SK-N-SH (cell line): ENCODE results near the gene ABLIM1.

ENCODE experiments used
- CHD2 ChIP-seq: fragments of 150-350 bp; IDR thresholded peaks from 2 replicates; pipeline ENCODE4 v1.6.1; 2018; ENCODE audit warnings: low read length; ENCODE audit not compliant: partially characterized antibody
- CTCF ChIP-seq: fragments of 200-600 bp; sonication (generic); IDR thresholded peaks from 2 replicates; pipeline ENCODE4 v1.6.1; 2017; ENCODE audit warnings: antibody characterized with exemption, mild to moderate bottlenecking, moderate library complexity
- EZH2phosphoT487 ChIP-seq: fragments of 200-600 bp; sonication (generic); IDR thresholded peaks from 2 replicates; pipeline ENCODE4 v1.6.1; 2017; ENCODE audit warnings: low read depth, mixed run types, mild to moderate bottlenecking, antibody characterized with exemption, moderate library complexity, borderline replicate concordance
- FOXM1 ChIP-seq: IDR thresholded peaks from 2 replicates; pipeline ENCODE4 v1.4.0; 2012; ENCODE audit warnings: low read depth, mild to moderate bottlenecking
- MXI1 ChIP-seq: IDR thresholded peaks from 2 replicates; pipeline ENCODE4 v1.6.1; 2012; ENCODE audit warnings: mild to moderate bottlenecking, low read depth, low read length, improper control_type of control experiment
- POLR2AphosphoS5 ChIP-seq: IDR thresholded peaks from 2 replicates; pipeline ENCODE4 v1.6.1; 2012; ENCODE audit warnings: low read depth, low read length
- RCOR1 ChIP-seq: fragments of 150-350 bp; IDR thresholded peaks from 2 replicates; pipeline ENCODE4 v1.6.1; 2017; ENCODE audit warnings: antibody characterized with exemption, low read length
- REST ChIP-seq: IDR thresholded peaks from 2 replicates; pipeline ENCODE4 v1.6.1; 2012; ENCODE audit warnings: mild to moderate bottlenecking, low read depth, low read length, moderate library complexity
- SMC3 ChIP-seq: IDR thresholded peaks from 2 replicates; pipeline ENCODE4 v1.6.1; 2012; ENCODE audit warnings: low read depth, low read length, improper control_type of control experiment
- TAF1 ChIP-seq: IDR thresholded peaks from 2 replicates; pipeline ENCODE4 v1.6.1; 2012; ENCODE audit warnings: low read depth, mild to moderate bottlenecking, low read length, moderate library complexity, borderline replicate concordance

- TF ChIP-seq SMC3: no peak
- no peak for TF ChIP-seq CTCF
- no peak for TF ChIP-seq POLR2AphosphoS5
- no peak for TF ChIP-seq TAF1
- TF ChIP-seq FOXM1: no peak
- TF ChIP-seq MXI1: no peak
- no peak for TF ChIP-seq REST
- no peak for TF ChIP-seq EZH2phosphoT487
- TF ChIP-seq CHD2: no peak
- TF ChIP-seq RCOR1: no peak
These were observed 138.2 kb downstream of the ABLIM1 start for GRCh38 chr10:114519756-114520293.
